Islet of Langerhans (tissue), 1 donor: ENCODE results near the gene TCEA2.

Source experiments
- FAIRE-seq: peaks from one replicate; lab custom pipeline; 2011; peaks lifted over from hg19 to GRCh38; lab: Jason Lieb, UNC

TCEA2 gene

GRCh38 chr20:64095455-64095854 is 32.5 kb downstream of the TCEA2 start:
- no peak for FAIRE-seq

DNA sequence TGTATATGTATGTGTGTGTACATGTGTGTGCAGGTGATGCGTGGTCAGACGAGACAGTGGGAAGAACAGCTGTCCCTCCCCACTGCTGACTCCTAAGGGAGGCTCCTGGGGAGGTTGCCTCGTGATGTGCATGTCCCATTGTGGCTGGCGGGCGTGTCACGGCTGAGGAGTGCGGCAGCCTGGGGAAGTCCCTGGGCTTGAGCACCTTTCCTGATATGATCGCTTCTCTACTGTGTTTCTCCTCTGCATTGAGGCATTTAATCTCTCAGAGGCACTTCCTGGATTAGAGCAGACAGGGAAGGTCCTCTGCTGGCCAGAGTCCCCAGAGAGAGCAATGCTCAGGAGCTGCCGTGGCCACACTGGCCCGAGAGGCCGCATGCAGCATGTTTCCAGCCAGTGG is 32.9 kb downstream of the TCEA2 start:
- no peak for FAIRE-seq

DNA sequence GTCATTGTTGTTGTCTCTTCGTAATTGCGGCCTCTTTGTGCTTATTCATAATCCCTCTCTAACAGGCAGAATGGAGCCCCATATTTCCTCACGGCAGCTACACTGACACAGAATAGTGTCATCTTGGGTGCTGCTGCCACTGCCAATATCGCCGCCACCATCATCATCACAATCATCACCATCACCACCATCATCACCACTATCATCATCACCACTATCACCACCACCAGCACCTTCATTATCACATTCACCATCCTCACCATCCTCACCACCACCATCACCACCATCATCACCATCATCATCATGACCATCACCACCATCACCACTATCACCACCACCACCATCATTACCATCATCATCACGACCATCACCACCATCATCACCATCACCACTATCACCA is 33.5 kb downstream of the TCEA2 start:
- FAIRE-seq, result no peak

DNA sequence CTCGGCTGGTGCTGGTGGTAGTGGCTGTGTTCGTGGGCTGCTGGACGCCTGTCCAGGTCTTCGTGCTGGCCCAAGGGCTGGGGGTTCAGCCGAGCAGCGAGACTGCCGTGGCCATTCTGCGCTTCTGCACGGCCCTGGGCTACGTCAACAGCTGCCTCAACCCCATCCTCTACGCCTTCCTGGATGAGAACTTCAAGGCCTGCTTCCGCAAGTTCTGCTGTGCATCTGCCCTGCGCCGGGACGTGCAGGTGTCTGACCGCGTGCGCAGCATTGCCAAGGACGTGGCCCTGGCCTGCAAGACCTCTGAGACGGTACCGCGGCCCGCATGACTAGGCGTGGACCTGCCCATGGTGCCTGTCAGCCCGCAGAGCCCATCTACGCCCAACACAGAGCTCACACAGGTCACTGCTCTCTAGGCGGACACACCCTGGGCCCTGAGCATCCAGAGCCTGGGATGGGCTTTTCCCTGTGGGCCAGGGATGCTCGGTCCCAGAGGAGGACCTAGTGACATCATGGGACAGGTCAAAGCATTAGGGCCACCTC is 35.5 kb downstream of the TCEA2 start:
- FAIRE-seq, result no peak

GRCh38 chr20:64099086-64099786 is 36.2 kb downstream of the TCEA2 start:
- FAIRE-seq, result no peak

DNA sequence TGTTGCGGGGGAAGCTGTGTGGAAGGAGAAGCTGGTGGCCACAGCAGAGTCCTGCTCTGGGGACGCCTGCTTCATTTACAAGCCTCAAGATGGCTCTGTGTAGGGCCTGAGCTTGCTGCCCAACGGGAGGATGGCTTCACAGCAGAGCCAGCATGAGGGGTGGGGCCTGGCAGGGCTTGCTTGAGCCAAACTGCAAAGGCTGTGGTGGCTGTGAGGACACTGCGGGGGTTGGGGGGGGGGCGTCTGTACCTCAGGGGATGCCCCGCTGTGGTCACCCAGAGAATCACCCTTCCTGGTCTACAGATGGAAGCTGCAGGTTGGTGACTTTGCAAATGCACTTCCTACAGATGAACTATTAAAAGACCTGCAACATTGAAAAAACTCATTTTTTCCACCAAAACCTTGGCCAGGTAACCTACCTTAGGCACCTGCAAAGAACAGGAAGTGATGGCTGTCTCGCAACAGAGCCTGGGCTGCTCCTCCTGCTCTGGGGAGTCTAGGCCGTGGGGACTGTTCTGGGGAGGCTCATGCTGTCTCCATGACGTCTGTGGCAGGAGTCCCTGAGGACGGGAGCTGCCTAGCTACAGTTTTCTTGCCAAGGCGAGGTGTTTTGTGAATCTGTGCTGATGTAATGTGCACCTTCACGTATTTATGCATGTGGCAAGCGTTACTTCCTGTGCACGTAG is 37.0 kb downstream of the TCEA2 start:
- FAIRE-seq, result no peak

DNA sequence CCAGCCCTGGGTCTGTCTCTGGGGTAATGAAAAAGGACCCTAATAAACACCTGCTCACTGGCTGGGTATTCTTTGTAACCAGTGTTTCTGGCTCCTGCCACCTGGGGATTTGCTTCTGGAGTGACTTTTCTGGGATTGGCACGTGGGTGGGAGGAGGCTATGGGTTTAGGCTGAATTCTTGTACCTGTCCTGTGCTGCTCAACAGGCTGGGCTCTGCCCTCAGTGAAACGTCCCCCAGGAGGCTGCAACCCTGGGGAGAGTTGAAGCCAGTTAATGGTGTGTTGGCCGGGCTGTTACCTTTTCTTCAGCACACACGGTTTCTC is 37.5 kb downstream of the TCEA2 start:
- FAIRE-seq, result no peak

DNA sequence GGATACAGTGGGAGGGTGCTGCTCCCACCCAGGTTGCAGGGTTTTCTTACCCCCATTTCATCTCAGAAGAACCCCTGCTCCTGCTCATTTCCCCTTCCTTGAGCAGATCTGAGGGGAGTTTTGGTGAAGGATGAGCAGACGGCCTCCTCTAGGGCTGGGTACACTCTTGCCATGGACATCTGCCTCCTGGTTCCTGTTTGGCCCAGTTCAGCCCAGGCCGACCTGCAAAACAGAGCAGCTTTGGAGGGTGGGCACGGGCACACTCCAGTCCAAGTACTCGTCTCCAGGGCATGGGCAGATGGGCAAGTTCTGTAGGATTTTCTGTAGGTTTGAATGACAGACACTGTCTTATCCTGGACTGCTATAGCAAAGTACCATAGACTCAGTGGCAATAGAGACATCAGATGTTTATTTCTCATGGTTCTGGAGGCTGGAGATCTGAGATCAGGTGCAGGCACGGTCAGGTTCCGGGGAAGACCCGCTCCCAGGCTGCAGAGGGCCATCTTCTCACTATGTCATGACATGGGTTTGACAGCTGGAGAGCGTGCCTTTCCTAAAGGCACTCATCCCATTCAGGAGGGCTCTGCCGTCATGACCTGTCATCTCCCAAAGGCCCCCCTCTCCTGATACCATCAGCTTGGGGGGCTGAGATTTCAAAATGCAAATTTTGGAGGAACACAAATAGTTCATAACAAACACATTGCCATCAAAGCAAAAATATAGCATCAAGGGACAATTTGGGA is 38.1 kb downstream of the TCEA2 start:
- no peak for FAIRE-seq

DNA sequence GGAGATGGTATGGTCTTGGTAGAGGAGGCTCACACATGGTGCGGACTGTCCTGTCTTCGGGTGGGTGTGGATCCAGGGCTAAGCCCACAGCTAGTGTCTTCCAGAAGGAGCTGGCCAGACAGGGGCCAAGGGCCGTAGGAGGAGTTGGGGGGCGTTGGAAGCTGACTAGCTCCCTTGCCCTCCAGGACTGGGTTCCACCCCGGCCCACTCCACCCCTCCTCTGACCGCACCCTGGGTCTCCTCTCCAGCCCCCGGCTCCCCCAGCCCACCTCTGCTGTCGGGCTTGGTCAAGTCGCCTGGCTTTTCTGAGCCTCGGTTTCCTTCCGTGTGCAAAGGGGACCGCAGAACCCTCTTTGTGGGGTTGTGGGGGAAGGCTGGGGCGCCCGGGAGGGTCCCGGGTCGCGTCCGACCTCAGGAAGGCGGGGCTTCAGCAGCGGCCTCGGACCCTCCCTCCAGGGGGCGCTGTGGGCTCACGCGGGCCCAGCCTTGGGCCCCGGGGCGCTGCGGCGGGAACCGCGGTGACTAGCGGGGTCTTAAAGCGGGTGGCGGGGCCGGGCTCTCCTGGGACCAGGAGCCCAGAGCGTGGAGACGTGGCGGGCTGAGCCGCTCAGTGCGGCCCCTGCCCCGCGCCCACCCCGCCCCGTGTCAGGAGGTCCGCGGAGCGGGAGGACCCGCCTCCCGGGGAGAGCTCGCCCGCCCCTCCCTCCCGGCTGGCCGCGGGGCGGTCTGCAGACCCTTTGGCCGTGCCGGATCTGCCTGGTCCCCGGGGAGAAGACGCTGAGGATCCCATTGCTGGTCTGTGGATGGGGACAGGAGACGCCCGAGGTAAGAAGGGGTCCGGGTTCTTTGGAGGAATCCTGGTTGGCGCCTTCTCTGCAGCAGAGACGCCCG is 39.0 kb downstream of the TCEA2 start:
- FAIRE-seq, result no peak

DNA sequence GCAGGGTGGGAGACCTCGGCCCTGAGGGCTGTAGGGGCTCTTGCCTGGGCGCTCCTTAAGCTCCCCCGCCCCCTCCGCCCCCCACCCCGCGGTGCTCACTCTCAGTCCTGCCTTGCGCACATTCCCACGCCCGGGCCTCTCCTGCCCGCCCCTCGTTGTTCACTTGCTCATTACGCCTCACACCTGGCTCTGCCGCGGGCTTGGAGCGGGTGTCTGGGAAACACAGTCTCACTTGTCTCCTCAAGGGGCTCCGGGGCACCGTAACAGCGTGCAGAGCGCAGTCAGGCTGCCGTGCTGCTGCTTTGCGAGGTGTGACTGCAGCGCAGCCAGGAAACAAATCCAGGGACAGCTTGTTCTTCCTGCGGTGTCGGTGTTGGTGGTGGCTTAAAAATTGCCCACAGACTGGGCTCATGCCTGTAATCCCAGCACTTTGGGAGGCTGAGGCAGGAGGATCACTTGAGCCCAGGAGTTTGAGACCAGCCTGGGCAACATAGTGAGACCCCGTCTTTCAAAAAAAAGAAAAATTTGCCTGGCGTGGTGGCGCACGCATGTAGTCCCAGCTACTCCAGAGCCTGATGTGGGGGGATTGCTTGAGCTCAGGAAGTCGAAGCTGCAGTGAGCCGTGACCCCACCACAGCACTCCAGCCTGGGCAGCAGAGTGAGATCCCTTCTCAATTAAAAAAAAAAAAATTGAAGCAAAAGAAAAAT is 39.8 kb downstream of the TCEA2 start:
- FAIRE-seq, result no peak

- no peak for FAIRE-seq
Observed at GRCh38 chr20:64103871-64104666, 41.1 kb downstream of the TCEA2 start.

GRCh38 chr20:64104667-64105451 is 41.9 kb downstream of the TCEA2 start:
- no peak for FAIRE-seq

DNA sequence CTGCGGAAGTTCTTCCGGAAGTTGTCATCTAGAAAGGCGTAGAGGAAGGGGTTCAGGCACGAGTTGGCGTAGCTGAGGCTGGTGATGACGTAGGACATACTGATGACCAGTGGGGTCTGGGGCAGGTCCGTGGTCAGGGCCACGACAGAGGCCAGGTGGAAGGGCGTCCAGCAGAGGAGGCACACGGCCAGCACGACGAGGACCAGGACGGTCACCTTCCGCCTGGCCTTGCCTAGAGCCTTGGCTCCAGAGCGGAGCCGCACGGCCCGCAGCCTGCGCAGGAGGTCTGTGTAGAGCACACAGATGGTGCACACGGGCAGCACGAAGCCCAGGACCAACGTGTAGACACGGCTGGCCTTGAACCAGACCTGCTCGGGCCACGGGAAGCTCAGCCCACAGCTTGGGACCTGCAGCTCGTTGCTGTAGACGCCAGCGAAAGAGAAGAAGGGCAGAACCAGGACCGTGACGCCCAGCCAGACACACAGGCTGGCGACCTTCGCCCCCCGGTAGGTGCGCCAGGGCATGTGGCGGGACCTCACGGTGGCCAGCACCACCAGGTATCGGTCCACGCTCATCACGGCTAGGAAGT is 42.9 kb downstream of the TCEA2 start:
- FAIRE-seq, result no peak

DNA sequence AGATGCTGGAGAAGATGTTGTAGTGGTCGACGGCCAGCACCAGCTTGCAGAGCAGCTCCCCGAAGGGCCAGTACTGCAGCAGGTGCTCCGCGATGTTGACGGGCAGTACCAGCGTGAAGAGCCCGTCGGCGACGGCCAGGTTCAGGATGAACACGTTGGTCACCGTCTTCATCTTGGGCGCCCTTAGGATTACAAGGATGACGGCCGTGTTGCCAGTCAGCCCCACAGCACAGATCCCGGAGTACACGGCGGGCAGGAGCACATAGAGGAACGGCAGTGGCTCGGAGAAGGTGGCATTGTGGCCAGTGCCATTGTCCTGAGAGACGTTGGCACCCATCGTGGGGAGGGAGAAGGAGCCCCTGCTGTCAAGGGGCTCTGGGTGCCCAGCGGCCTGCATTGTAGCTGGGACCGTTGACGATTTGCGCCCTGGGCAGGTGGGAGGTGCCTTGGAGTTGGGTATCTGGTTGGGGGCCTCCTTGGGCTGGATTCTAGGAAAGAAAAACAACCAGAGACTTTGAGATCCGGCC is 43.5 kb downstream of the TCEA2 start:
- FAIRE-seq, result no peak

DNA sequence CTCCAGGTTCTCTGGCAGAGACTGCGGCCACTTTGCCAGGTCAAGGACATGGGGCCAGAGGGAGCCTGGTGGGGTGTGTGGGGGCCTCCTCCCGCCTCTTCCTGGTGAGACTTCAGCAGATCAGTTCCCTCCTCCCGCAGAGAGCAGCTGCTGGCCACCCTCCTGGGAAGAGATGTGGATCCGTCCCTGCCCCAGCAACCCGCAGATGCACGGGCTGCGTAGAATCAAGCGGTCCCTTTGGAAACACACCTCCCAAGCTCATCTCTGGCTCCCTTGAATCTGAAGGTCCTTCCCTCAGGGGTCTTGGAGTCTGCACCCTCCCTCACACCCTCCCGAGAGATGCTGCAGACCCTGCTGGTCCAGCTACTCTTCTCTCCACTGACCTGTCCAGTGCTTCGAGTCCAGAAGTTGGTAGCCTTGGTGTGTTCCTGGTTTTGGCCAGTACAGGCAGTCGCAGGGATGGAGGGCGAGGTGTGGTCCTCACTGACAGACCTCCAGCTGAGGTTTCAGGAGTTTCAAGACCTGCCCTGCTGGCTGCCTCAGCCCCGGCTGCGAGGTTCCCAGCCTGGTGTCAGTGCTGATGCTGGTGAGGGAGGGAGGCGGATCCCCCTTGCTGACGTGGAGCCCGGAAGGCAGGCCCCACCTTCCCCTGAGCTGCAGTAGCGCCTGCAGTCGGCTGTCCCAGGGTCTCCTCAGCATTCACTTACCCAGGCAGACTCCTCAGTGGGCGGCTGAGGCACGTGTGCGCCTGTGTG is 44.2 kb downstream of the TCEA2 start, which contains the start of gene NPBWR2:
Gene NPBWR2 (minus strand): TSS at position 585 of the 755 bp plus-strand sequence. CDS start 734 bp downstream, outside the sequence.
- FAIRE-seq, result no peak

DNA sequence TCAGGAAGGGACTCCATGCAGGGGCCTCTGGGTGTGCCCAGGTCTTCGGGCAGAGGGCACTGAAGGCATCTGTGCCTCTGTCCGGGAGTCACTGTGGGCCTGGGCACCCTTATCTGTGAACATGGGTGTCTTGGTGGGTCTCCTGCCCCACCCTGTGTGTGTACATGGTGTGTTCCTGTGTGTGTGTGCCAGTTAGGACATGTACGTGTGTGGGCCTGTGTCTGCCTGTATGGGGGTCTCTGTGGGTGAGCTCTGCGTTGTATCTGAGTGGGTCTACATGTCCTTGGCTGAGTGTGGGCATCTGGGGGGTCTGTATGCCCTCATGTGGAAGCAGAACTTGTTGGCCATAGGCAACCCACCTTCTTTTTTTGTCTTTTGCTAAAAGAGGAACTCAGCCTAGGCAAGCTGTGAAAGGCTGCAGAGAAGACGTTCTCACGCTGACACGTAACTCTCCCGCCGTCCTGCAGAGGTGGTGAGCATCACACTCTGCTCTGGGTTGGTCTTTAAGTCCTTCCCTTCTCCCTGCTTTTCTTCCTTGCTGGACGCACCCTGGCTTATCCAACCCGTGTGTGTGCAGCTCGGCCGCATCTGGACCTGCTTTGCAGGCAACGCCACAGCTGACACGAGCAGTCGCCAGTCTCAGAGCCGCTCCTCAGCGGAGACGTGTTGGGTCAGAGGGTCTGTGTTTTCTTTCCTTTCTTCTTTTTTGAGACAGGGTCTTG is 44.9 kb downstream of the TCEA2 start:
- no peak for FAIRE-seq
